Stomach (tissue), 9 donors: ENCODE results near the gene MPZL1. TPM values are rescaled to one million over a fixed set of nuclear protein-coding genes. Genes with fewer than 3 reads are reported as not detected.

ENCODE experiments used
- DNase-seq, 2 donors: peaks; one replicate each; pipeline versions ENCODE4 v3.0.0 to v3.0.0-alpha.2; 2013 to 2019
- H3K27ac ChIP-seq, 5 donors: fragments of 200-600 bp in 4 of 5; sonication (generic) in 4 of 5; one replicate each; pipeline ENCODE4 v1.5.1; 2013 to 2019; ENCODE audit warnings: mild to moderate bottlenecking in 1 of 5, moderate library complexity in 1 of 5
- H3K27me3 ChIP-seq, 3 donors: fragments of 200-600 bp; sonication (generic); one replicate each; pipeline ENCODE4 v1.5.1; 2017 to 2019; ENCODE audit warnings: mixed run types in 1 of 3
- H3K36me3 ChIP-seq, 4 donors: fragments of 200-600 bp; sonication (generic); 1 replicate in 3 of 4; 2 replicates in 1 of 4; pipeline ENCODE4 v1.5.1; 2016 to 2019
- H3K4me1 ChIP-seq, 4 donors: fragments of 200-600 bp; sonication (generic); one replicate each; pipeline ENCODE4 v1.5.1; 2016 to 2019
- H3K4me3 ChIP-seq, 4 donors: fragments of 200-600 bp; sonication (generic) in 3 of 4; one replicate each; pipeline ENCODE4 v1.5.1; 2016 to 2019; ENCODE audit warnings: mild to moderate bottlenecking in 1 of 4
- H3K9me3 ChIP-seq, 4 donors: fragments of 200-600 bp; sonication (generic); one replicate each; pipeline ENCODE4 v1.5.1; 2016 to 2019
- CTCF ChIP-seq, 7 experiments: fragments of 450-650 bp in 4 of 7; fragments of 200-600 bp in 3 of 7; sonication (generic) in 3 of 7; IDR thresholded peaks; one replicate each; pipeline ENCODE4 v1.5.1; 2016 to 2019; ENCODE audit warnings: antibody characterized with exemption in 7 of 7, control low read depth in 2 of 7, mild to moderate bottlenecking in 1 of 7
- EP300 ChIP-seq: sonication (generic); formaldehyde crosslinking; IDR thresholded peaks from one replicate; pipeline ENCODE4 v1.6.1; 2017; ENCODE audit warnings: antibody characterized with exemption
- POLR2A ChIP-seq, 4 donors: fragments of 450-650 bp; IDR thresholded peaks; one replicate each; pipeline ENCODE4 v1.6.1; 2016; ENCODE audit warnings: antibody characterized with exemption in 4 of 4, control low read depth in 2 of 4, mild to moderate bottlenecking in 1 of 4, moderate library complexity in 1 of 4
- POLR2AphosphoS5 ChIP-seq, 3 donors: sonication (generic); formaldehyde crosslinking; IDR thresholded peaks; one replicate each; pipeline ENCODE4 v1.6.1; 2016; ENCODE audit warnings: antibody characterized with exemption in 3 of 3
- WGBS, 5 donors: extraction: QIAGEN DNeasy Blood & Tissue Kit in 3 of 5; methylation state at CpG; one replicate each; pipeline versions ENCODE4 v1.1.5 to v1.1.7; 2013 to 2018; 5-methylcytosine and 5-hydroxymethylcytosine counted together
- intact Hi-C: fragments of 100-400 bp; cut with DNase I; formaldehyde crosslinking; loops from one replicate; pipeline ENCODE4 v1.15.1; 2023; ENCODE audit warnings: low total_unique reads
- polyA plus RNA-seq, 3 donors: library from polyadenylated mRNA; stranded (reverse); fragments of 200-250 nt; gene quantifications; one replicate each; pipeline ENCODE4 v1.2.3, GENCODE V29; 2013
- total RNA-seq, 5 donors: library from RNA; depleted of rRNA; stranded (reverse); fragments of >200 nt; gene quantifications; one replicate each; pipeline versions ENCODE4 v1.1.0 to v1.2.3, GENCODE V29; 2014 to 2016
- donor health status: healthy with polysubstance abuse.
- donor health status: Bipolar disorder and iron deficiency.
- donor health status: healthy.

The MPZL1 gene
- total and polyA plus RNA-seq, 8 donors = 7.2 to 115 (median 30.6) TPM

GRCh38 chr1:167757433-167758309 is 35.9 kb downstream of the MPZL1 start:
- Histone ChIP-seq H3K9me3 (no peaks in the 10 kb centered on the region), H3K4me1 (peaks cover 30 to 79% (median 56%) of the 10 kb centered on the region in 4 donors), H3K4me3 (no peak overlapping the region), H3K27ac (peak overlapping the region in 4 of 5 donors; percentile 57 to 74 (median 64)), H3K36me3 (no peaks in the 10 kb centered on the region), H3K27me3 (no peaks in the 10 kb centered on the region)
- no peak for DNase-seq
- WGBS, 5 donors = 67 to 83% (median 75%) methylated on average over 4 of the region's 4 CpGs
- TF ChIP-seq POLR2AphosphoS5 (IDR thresholded peaks at IDR 0.05) (no peak), POLR2A (IDR thresholded peaks at IDR 0.05) (no peak), CTCF (IDR thresholded peaks at IDR 0.05) (no peak), EP300 (no peak)
- intact Hi-C loops = no loop called here

GRCh38 chr1:167761400-167761799 is 39.6 kb downstream of the MPZL1 start:
- H3K27me3 ChIP-seq = no peaks in the 10 kb centered on the region
- H3K36me3 ChIP-seq = peaks cover 3 to 11% (median 10%) of the 10 kb centered on the region in 4 donors
- TF ChIP-seq CTCF (IDR thresholded peaks at IDR 0.05) (no peak), EP300 (no peak), POLR2AphosphoS5 (IDR thresholded peaks at IDR 0.05) (no peak)
- no peak for DNase-seq
- H3K27ac ChIP-seq = no peak overlapping the region
- 46 to 74% (median 59%) methylated on average over 2 of the region's 2 CpGs for WGBS, 5 donors
- H3K4me1 ChIP-seq = peaks cover 8 to 59% (median 34%) of the 10 kb centered on the region in 4 donors
- H3K9me3 ChIP-seq = no peaks in the 10 kb centered on the region
- no peak overlapping the region for H3K4me3 ChIP-seq
- intact Hi-C loops = no loop called here

DNA sequence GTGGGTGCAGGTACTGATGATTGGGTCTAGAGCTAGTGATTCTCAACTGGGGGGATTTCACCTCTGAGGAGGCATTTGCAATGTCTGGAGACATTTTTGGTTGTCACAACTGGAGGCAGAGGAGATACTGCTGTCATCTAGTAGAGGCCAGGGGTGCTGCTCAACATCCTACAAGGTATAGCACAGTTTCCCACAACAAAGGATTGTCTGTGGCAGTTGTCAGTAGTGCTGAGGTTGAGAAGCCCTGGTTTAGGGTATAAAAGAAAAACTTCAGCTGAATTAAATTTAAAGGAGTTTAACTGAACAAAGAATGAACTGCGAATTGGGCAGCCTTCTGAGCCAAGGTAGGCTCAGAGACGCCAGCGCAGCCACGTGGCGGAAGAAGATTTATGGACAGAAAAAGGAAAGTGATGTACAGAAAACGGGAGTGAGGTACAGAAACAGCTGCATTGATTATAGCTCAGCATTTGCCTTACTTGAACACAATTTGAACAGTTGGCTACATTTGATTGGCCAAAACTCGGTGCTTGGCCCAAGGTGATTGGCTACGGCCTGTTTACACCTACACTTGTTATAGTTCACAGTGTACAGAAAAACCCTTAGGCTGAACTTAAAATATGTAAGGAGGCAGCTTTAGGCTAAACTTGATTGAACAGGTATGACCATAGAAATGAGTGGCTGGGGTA is 40.4 kb downstream of the MPZL1 start:
- TF ChIP-seq CTCF (IDR thresholded peaks at IDR 0.05) (no peak), POLR2A (IDR thresholded peaks at IDR 0.05) (no peak), EP300 (no peak)
- peak in 1 of 2 donors; percentile 38 for DNase-seq
- Histone ChIP-seq H3K27ac (no peak overlapping the region), H3K36me3 (peaks cover 3 to 19% (median 18%) of the 10 kb centered on the region in 4 donors), H3K9me3 (no peaks in the 10 kb centered on the region), H3K4me3 (no peak overlapping the region), H3K27me3 (no peaks in the 10 kb centered on the region), H3K4me1 (peaks cover 1 to 55% (median 26%) of the 10 kb centered on the region in 4 donors)
- intact Hi-C loops = no loop called here
- WGBS, 5 donors = 91 to 96% (median 96%) methylated on average over 8 of the region's 8 CpGs

DNA sequence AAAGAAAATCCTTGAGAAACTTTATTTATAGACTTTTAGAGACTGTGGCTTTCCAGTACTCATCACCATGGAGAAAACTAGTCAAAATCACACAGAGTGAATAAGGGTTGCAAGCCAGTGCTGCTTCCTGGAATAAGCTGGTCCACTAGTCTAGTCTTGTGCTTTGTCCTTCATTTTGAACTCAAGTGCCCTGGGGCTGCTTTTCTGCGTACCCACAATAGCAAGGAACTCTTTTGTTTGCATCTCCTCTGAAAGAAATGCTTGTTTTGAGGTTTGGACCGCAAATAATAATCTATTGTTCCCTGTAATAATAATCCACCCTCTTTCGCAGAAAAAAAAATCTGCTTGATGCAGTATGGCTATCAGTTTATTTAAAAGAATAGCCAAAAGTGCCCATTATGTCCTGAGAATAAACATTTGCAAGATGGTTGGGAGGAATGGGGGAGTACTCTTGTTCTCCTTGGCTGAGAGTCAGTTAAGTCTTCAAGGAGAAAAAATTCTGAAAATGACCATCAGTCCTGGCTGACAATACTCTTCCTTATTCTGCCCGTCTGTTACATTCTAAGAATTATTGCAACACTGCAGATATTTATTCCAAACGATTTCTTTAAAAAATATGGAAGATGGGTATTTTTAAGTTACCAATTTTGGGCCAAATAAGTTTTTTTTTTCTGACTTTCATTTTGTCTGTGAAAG is 41.9 kb downstream of the MPZL1 start:
- no peak overlapping the region for H3K4me3 ChIP-seq
- H3K27ac ChIP-seq = no peak overlapping the region
- H3K27me3 ChIP-seq = no peaks in the 10 kb centered on the region
- peaks cover 3 to 30% (median 29%) of the 10 kb centered on the region in 4 donors for H3K36me3 ChIP-seq
- TF ChIP-seq CTCF (IDR thresholded peaks at IDR 0.05) = no peak
- no peak for TF ChIP-seq EP300
- no peak for TF ChIP-seq POLR2A (IDR thresholded peaks at IDR 0.05)
- peaks cover 0 to 42% (median 15%) of the 10 kb centered on the region in 4 donors for H3K4me1 ChIP-seq
- H3K9me3 ChIP-seq = no peaks in the 10 kb centered on the region
- WGBS, 5 donors = 42 to 57% (median 47%) methylated on average over 5 of the region's 5 CpGs
- intact Hi-C loops = no loop called here
- DNase-seq = no peak
